NT2/D1 (cell line): ENCODE results near the gene ACVR1.

Experiments
- SUZ12 ChIP-seq: IDR thresholded peaks from 2 replicates; pipeline ENCODE4 v1.6.1; 2011; ENCODE audit not compliant: insufficient read length, insufficient read depth; ENCODE audit errors: extremely low read depth
- YY1 ChIP-seq: IDR thresholded peaks from 2 replicates; pipeline ENCODE4 v1.6.1; 2011; ENCODE audit not compliant: insufficient read length, insufficient read depth
- ZNF274 ChIP-seq: IDR thresholded peaks from 2 replicates; pipeline ENCODE4 v1.6.1; 2011; ENCODE audit warnings: mild to moderate bottlenecking, low read depth, low read length

GRCh38 chr2:157809212-157809611 is 66.9 kb downstream of the ACVR1 start:
- no peak for TF ChIP-seq YY1
- TF ChIP-seq ZNF274: no peak
- no peak for TF ChIP-seq SUZ12
